Hepatocyte (in vitro differentiated cells): ENCODE data around the gene VIPR1.

Experiments
- CTCF ChIP-seq: fragments of 200-600 bp; sonication (generic); IDR thresholded peaks from 2 replicates; pipeline ENCODE4 v1.5.1; 2016; ENCODE audit warnings: antibody characterized with exemption, mild to moderate bottlenecking; ENCODE audit not compliant: poor library complexity
- EZH2 ChIP-seq: fragments of 200-600 bp; sonication (generic); IDR thresholded peaks from 2 replicates; pipeline ENCODE4 v1.6.1; 2016; ENCODE audit warnings: antibody characterized with exemption, mild to moderate bottlenecking, borderline replicate concordance

- TF ChIP-seq CTCF = no peak
- no peak for TF ChIP-seq EZH2
These were observed 75.6 kb downstream of the VIPR1 start for GRCh38 chr3:42578054-42578453.
